Suprapubic skin (tissue), 4 donors: Measurements from ENCODE around the gene MFN2.

Experiments used
- CTCF ChIP-seq, 2 donors: fragments of 200-600 bp in 1 of 2; fragments of 450-650 bp in 1 of 2; sonication (generic) in 1 of 2; IDR thresholded peaks; one replicate each; pipeline ENCODE4 v1.5.1; 2016 to 2019; ENCODE audit warnings: antibody characterized with exemption in 2 of 2, mild to moderate bottlenecking in 1 of 2, moderate library complexity in 1 of 2
- POLR2A ChIP-seq, 2 donors: fragments of 450-650 bp; IDR thresholded peaks; one replicate each; pipeline ENCODE4 v1.6.1; 2017; ENCODE audit warnings: antibody characterized with exemption in 2 of 2, mild to moderate bottlenecking in 2 of 2, moderate library complexity in 2 of 2
- POLR2AphosphoS5 ChIP-seq, 3 donors: sonication (generic); formaldehyde crosslinking; IDR thresholded peaks; one replicate each; pipeline ENCODE4 v1.6.1; 2017; ENCODE audit warnings: antibody characterized with exemption in 3 of 3

GRCh38 chr1:11935057-11935412 is 45.2 kb upstream of the MFN2 start:
- TF ChIP-seq CTCF (IDR thresholded peaks at IDR 0.05) (no peak), POLR2AphosphoS5 (IDR thresholded peaks at IDR 0.05) (no peak), POLR2A (IDR thresholded peaks at IDR 0.05) (no peak)
